Vagina (tissue), 2 donors: ENCODE results near the gene CACTIN.

Source experiments
- CTCF ChIP-seq, 3 experiments: fragments of 450-650 bp in 2 of 3; fragments of 200-600 bp in 1 of 3; sonication (generic) in 1 of 3; IDR thresholded peaks; one replicate each; pipeline ENCODE4 v1.5.1; 2017 to 2019; ENCODE audit warnings: antibody characterized with exemption in 3 of 3, mild to moderate bottlenecking in 2 of 3, moderate library complexity in 2 of 3
- POLR2A ChIP-seq, 2 donors: fragments of 450-650 bp; IDR thresholded peaks; one replicate each; pipeline ENCODE4 v1.6.1; 2017; ENCODE audit warnings: antibody characterized with exemption in 2 of 2, mild to moderate bottlenecking in 2 of 2, moderate library complexity in 2 of 2

GRCh38 chr19:3618811-3619630, 7.6 kb downstream of the CACTIN start:
- TF ChIP-seq CTCF (IDR thresholded peaks at IDR 0.05): no peak
- no peak for TF ChIP-seq POLR2A (IDR thresholded peaks at IDR 0.05)
